GM12878 (cell line): ENCODE data around the gene IFT27. TPM values are rescaled to one million over a fixed set of nuclear protein-coding genes. Genes with fewer than 3 reads are reported as not detected.

Experiments used
- ATF7 ChIP-seq: fragments of 450-650 bp; IDR thresholded peaks from 2 replicates; pipeline ENCODE4 v1.6.1; 2016; ENCODE audit warnings: low read depth, mild to moderate bottlenecking
- BHLHE40 ChIP-seq, 2 experiments: fragments of 450-650 bp in 1 of 2; IDR thresholded peaks; 2 replicates each; pipeline ENCODE4 v1.6.1; 2011 to 2017; ENCODE audit warnings: low read depth in 2 of 2, borderline replicate concordance in 1 of 2, improper control_type of control experiment in 1 of 2, low read length in 1 of 2, mild to moderate bottlenecking in 1 of 2
- CREB1 ChIP-seq: IDR thresholded peaks from 2 replicates; pipeline ENCODE4 v1.6.1; 2012; ENCODE audit warnings: low read depth, mild to moderate bottlenecking, inconsistent platforms
- GATAD2B ChIP-seq: fragments of 450-650 bp; conservative IDR thresholded peaks from 2 replicates; pipeline ENCODE4 v1.6.1; 2017; ENCODE audit warnings: low read depth, mild to moderate bottlenecking, moderate library complexity
- IKZF1 ChIP-seq: fragments of 450-650 bp; conservative IDR thresholded peaks from 2 replicates; pipeline ENCODE4 v1.6.1; 2017; ENCODE audit warnings: antibody characterized with exemption, mild to moderate bottlenecking
- IKZF2 ChIP-seq, 2 experiments: fragments of 450-650 bp; IDR thresholded peaks; 2 replicates each; pipeline ENCODE4 v1.6.1; 2017; ENCODE audit warnings: mild to moderate bottlenecking in 2 of 2, moderate library complexity in 2 of 2
- KAT2A ChIP-seq: conservative IDR thresholded peaks from 2 replicates; pipeline ENCODE4 v1.6.1; 2011; ENCODE audit warnings: low read depth, low read length; ENCODE audit not compliant: control insufficient read depth
- MTA2 ChIP-seq: fragments of 450-650 bp; IDR thresholded peaks from 2 replicates; pipeline ENCODE4 v1.6.1; 2016; ENCODE audit warnings: low read depth, mild to moderate bottlenecking, moderate library complexity
- MXI1 ChIP-seq: fragments of 150-350 bp; IDR thresholded peaks from 2 replicates; pipeline ENCODE4 v1.6.1; 2011; ENCODE audit warnings: low read depth, mild to moderate bottlenecking, inconsistent platforms, low read length, improper control_type of control experiment
- NR2C1 ChIP-seq: fragments of 450-650 bp; IDR thresholded peaks from 2 replicates; pipeline ENCODE4 v1.6.1; 2017; ENCODE audit warnings: antibody characterized with exemption, mild to moderate bottlenecking, moderate library complexity
- SIX5 ChIP-seq: IDR thresholded peaks from 2 replicates; pipeline ENCODE4 v1.6.1; 2011; ENCODE audit warnings: mild to moderate bottlenecking, low read depth, low read length, moderate library complexity; ENCODE audit not compliant: severe bottlenecking
- SMC3 ChIP-seq: IDR thresholded peaks from 2 replicates; pipeline ENCODE4 v1.6.1; 2011; ENCODE audit warnings: low read length, improper control_type of control experiment, borderline replicate concordance
- SUPT20H ChIP-seq: IDR thresholded peaks from 2 replicates; pipeline ENCODE4 v1.6.1; 2011; ENCODE audit warnings: low read depth, mild to moderate bottlenecking, low read length, moderate library complexity, borderline replicate concordance; ENCODE audit not compliant: control insufficient read depth
- TAF1 ChIP-seq: IDR thresholded peaks from 2 replicates; pipeline ENCODE4 v1.6.1; 2011; ENCODE audit warnings: mild to moderate bottlenecking, low read depth, low read length, borderline replicate concordance
- WRNIP1 ChIP-seq: IDR thresholded peaks from 2 replicates; pipeline ENCODE4 v1.6.1; 2011; ENCODE audit warnings: low read depth, low read length, improper control_type of control experiment, borderline replicate concordance
- polyA plus RNA-seq, 11 experiments: library from polyadenylated mRNA; depleted of rRNA in 4 of 11; unstranded in 6 of 11; stranded (reverse) in 5 of 11; fragments of >200 nt; fragmentation: Nextera tagmentation in 4 of 11; fragmentation: Illumina TruSeq in 1 of 11; extraction: Ambion mirVana in 4 of 11; extraction: Trizol in 1 of 11; gene quantifications; 1 replicate in 1 of 11; 2 replicates in 10 of 11; pipeline versions ENCODE4 v1.2.1 to v1.2.3, GENCODE V29; 2011 to 2016; ENCODE audit warnings: inconsistent platforms in 2 of 11, missing spikeins in 2 of 11, low read depth in 1 of 11
- total RNA-seq, 4 experiments: library from RNA; depleted of rRNA in 3 of 4; stranded (reverse); fragments of >200 nt in 3 of 4; fragmentation: Illumina TruSeq in 1 of 4; extraction: Trizol in 1 of 4; gene quantifications; 2 replicates each; pipeline versions ENCODE4 v1.2.1 to v1.2.3, GENCODE V29; 2013 to 2021
- TF ChIP-seq, protein P1 (sequence below): IDR thresholded peaks from 2 replicates; pipeline ENCODE4 v1.6.1; 2011; ENCODE audit warnings: mild to moderate bottlenecking, low read depth, low read length, moderate library complexity; ENCODE audit not compliant: insufficient replicate concordance
- TF ChIP-seq, protein P2 (sequence below): fragments of 450-650 bp; IDR thresholded peaks from 2 replicates; pipeline ENCODE4 v1.6.1; 2016; ENCODE audit warnings: mild to moderate bottlenecking, moderate library complexity, borderline replicate concordance
- TF ChIP-seq, protein P3 (sequence below): fragments of 450-650 bp; formaldehyde crosslinking; IDR thresholded peaks from 2 replicates; pipeline ENCODE4 v1.5.0; 2022; ENCODE audit warnings: mild to moderate bottlenecking, missing genetic modification characterization
- TF ChIP-seq, protein P4 (sequence below): fragments of 450-650 bp; IDR thresholded peaks from 2 replicates; pipeline ENCODE4 v1.6.1; 2018; ENCODE audit warnings: borderline replicate concordance, mild to moderate bottlenecking; ENCODE audit not compliant: partially characterized antibody

IFT27 gene
- total and polyA plus RNA-seq, 10 of the 15 experiments (the other 5 are each of a cell fraction or from before 2014, with no cell fraction given), result 2.7 to 32.5 (median 10.2) TPM

DNA sequence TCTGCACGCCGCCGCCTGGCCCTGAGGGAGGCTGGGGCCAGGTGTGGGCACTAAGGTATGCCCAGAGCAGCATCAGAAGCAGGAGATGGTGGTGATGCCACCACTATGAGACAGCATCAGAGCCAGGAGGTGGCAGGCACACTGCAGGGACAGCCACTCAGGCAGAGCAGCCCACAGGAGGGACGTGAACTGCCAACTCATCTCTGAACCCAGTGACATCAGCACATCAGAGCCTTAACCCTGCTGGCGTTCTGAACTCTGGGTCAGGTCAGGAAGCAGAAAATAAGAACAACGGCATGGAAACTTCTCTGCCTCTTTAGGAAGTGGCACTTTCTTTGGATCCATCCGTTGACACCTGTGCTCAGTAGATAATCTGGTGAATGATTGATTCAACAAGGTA is 14.7 kb upstream of the IFT27 start (continued):
- TF ChIP-seq, protein P1, sequence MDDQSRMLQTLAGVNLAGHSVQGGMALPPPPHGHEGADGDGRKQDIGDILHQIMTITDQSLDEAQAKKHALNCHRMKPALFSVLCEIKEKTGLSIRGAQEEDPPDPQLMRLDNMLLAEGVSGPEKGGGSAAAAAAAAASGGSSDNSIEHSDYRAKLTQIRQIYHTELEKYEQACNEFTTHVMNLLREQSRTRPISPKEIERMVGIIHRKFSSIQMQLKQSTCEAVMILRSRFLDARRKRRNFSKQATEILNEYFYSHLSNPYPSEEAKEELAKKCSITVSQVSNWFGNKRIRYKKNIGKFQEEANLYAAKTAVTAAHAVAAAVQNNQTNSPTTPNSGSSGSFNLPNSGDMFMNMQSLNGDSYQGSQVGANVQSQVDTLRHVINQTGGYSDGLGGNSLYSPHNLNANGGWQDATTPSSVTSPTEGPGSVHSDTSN, result no peak
- TF ChIP-seq, protein P2, sequence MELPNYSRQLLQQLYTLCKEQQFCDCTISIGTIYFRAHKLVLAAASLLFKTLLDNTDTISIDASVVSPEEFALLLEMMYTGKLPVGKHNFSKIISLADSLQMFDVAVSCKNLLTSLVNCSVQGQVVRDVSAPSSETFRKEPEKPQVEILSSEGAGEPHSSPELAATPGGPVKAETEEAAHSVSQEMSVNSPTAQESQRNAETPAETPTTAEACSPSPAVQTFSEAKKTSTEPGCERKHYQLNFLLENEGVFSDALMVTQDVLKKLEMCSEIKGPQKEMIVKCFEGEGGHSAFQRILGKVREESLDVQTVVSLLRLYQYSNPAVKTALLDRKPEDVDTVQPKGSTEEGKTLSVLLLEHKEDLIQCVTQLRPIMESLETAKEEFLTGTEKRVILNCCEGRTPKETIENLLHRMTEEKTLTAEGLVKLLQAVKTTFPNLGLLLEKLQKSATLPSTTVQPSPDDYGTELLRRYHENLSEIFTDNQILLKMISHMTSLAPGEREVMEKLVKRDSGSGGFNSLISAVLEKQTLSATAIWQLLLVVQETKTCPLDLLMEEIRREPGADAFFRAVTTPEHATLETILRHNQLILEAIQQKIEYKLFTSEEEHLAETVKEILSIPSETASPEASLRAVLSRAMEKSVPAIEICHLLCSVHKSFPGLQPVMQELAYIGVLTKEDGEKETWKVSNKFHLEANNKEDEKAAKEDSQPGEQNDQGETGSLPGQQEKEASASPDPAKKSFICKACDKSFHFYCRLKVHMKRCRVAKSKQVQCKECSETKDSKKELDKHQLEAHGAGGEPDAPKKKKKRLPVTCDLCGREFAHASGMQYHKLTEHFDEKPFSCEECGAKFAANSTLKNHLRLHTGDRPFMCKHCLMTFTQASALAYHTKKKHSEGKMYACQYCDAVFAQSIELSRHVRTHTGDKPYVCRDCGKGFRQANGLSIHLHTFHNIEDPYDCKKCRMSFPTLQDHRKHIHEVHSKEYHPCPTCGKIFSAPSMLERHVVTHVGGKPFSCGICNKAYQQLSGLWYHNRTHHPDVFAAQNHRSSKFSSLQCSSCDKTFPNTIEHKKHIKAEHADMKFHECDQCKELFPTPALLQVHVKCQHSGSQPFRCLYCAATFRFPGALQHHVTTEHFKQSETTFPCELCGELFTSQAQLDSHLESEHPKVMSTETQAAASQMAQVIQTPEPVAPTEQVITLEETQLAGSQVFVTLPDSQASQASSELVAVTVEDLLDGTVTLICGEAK, result no peak
- TF ChIP-seq IKZF2 (IDR thresholded peaks at IDR 0.05), result peak in 1 of 2 experiments; percentile 20; a peak in 1 of 4 replicates
- TF ChIP-seq SIX5, result no peak
- TF ChIP-seq, protein P3, sequence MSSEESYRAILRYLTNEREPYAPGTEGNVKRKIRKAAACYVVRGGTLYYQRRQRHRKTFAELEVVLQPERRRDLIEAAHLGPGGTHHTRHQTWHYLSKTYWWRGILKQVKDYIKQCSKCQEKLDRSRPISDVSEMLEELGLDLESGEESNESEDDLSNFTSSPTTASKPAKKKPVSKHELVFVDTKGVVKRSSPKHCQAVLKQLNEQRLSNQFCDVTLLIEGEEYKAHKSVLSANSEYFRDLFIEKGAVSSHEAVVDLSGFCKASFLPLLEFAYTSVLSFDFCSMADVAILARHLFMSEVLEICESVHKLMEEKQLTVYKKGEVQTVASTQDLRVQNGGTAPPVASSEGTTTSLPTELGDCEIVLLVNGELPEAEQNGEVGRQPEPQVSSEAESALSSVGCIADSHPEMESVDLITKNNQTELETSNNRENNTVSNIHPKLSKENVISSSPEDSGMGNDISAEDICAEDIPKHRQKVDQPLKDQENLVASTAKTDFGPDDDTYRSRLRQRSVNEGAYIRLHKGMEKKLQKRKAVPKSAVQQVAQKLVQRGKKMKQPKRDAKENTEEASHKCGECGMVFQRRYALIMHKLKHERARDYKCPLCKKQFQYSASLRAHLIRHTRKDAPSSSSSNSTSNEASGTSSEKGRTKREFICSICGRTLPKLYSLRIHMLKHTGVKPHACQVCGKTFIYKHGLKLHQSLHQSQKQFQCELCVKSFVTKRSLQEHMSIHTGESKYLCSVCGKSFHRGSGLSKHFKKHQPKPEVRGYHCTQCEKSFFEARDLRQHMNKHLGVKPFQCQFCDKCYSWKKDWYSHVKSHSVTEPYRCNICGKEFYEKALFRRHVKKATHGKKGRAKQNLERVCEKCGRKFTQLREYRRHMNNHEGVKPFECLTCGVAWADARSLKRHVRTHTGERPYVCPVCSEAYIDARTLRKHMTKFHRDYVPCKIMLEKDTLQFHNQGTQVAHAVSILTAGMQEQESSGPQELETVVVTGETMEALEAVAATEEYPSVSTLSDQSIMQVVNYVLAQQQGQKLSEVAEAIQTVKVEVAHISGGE (CRISPR knock-in tag), result no peak
- TF ChIP-seq IKZF1, result peak; percentile 40; the same call in 1 of the 2 replicates
- no peak for TF ChIP-seq SUPT20H
- 0 out of 4 replicates have a peak, but pooled peaks of 1 of the 2 experiments have one; percentile 13 for TF ChIP-seq BHLHE40 (IDR thresholded peaks at IDR 0.05; ENCODE audit: borderline replicate concordance in 1 of 2, low read depth in 2 of 2, low read length in 1 of 2)
- TF ChIP-seq MXI1, result no peak
- no peak for TF ChIP-seq WRNIP1
- TF ChIP-seq KAT2A, result no peak
- TF ChIP-seq NR2C1, result peak; percentile 33; the same call in 1 of the 2 replicates
- TF ChIP-seq GATAD2B, result no peak
- TF ChIP-seq SMC3, result peak; percentile 34; the same call in 1 of the 2 replicates
- no peak for TF ChIP-seq MTA2
- TF ChIP-seq CREB1, result peak; percentile 36; the same call in 1 of the 2 replicates
- peak; percentile 39; the same call in 1 of the 2 replicates for TF ChIP-seq ATF7
- TF ChIP-seq, protein P4, sequence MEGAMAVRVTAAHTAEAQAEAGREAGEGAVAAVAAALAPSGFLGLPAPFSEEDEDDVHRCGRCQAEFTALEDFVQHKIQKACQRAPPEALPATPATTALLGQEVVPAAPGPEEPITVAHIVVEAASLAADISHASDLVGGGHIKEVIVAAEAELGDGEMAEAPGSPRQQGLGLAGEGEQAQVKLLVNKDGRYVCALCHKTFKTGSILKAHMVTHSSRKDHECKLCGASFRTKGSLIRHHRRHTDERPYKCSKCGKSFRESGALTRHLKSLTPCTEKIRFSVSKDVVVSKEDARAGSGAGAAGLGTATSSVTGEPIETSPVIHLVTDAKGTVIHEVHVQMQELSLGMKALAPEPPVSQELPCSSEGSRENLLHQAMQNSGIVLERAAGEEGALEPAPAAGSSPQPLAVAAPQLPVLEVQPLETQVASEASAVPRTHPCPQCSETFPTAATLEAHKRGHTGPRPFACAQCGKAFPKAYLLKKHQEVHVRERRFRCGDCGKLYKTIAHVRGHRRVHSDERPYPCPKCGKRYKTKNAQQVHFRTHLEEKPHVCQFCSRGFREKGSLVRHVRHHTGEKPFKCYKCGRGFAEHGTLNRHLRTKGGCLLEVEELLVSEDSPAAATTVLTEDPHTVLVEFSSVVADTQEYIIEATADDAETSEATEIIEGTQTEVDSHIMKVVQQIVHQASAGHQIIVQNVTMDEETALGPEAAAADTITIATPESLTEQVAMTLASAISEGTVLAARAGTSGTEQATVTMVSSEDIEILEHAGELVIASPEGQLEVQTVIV, result no peak
- TF ChIP-seq TAF1, result no peak
